Measurements from ENCODE around the gene ZNF576. TPM values are rescaled to one million over a fixed set of nuclear protein-coding genes. Genes with fewer than 3 reads are reported as not detected.
A peak's percentile ranks its signal among the peaks of the same experiment; 100 is the strongest.

Gene ZNF576
- total RNA-seq, 4 donors from 2014 or later = 4.2 to 16.8 (median 10.0) TPM

- peak; percentile 10 for DNase-seq
- peak overlapping the region in 2 of 4 donors; percentile 34 to 59 for H3K27ac ChIP-seq
- 0 to 16% methylated on average over 1 to 9 of the region's 30 CpGs for WGBS, 2 donors
Observed at GRCh38 chr19:43624933-43625332, 28.5 kb downstream of the ZNF576 start.

GRCh38 chr19:43625918-43626579 is 29.7 kb downstream of the ZNF576 start:
- H3K27ac ChIP-seq = peak overlapping the region in 2 of 4 donors; percentile 42 to 59
- H3K36me3 ChIP-seq = no peaks in the 10 kb centered on the region
- no peak for DNase-seq
- H3K4me1 ChIP-seq = peaks cover 0 to 21% (median 0%) of the 10 kb centered on the region in 3 donors
- TF ChIP-seq, protein P1, sequence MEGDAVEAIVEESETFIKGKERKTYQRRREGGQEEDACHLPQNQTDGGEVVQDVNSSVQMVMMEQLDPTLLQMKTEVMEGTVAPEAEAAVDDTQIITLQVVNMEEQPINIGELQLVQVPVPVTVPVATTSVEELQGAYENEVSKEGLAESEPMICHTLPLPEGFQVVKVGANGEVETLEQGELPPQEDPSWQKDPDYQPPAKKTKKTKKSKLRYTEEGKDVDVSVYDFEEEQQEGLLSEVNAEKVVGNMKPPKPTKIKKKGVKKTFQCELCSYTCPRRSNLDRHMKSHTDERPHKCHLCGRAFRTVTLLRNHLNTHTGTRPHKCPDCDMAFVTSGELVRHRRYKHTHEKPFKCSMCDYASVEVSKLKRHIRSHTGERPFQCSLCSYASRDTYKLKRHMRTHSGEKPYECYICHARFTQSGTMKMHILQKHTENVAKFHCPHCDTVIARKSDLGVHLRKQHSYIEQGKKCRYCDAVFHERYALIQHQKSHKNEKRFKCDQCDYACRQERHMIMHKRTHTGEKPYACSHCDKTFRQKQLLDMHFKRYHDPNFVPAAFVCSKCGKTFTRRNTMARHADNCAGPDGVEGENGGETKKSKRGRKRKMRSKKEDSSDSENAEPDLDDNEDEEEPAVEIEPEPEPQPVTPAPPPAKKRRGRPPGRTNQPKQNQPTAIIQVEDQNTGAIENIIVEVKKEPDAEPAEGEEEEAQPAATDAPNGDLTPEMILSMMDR (IDR thresholded peaks at IDR 0.05) = no peak
- no peak for TF ChIP-seq POLR2A (IDR thresholded peaks at IDR 0.05)
- H3K9me3 ChIP-seq = no peaks in the 10 kb centered on the region
- 78 to 80% methylated on average over 27 to 32 of the region's 32 CpGs for WGBS, 2 donors
- no peaks in the 10 kb centered on the region for H3K27me3 ChIP-seq
- H3K4me3 ChIP-seq = no peak overlapping the region
- intact Hi-C loops (cut with DNase I) = no loop called here

More at GRCh38 chr19:43624933-43625332, 28.5 kb downstream of the ZNF576 start:
- Histone ChIP-seq H3K27me3 (no peaks in the 10 kb centered on the region), H3K4me3 (no peak overlapping the region), H3K9me3 (no peaks in the 10 kb centered on the region), H3K4me1 (peaks cover 3 to 32% (median 7%) of the 10 kb centered on the region in 3 donors), H3K36me3 (no peaks in the 10 kb centered on the region)
- intact Hi-C loops (cut with DNase I) = no loop called here
- TF ChIP-seq, protein P1 (IDR thresholded peaks at IDR 0.05) = peak in 3 of 6 experiments; percentile 29 to 38 (median 31)
- no peak for TF ChIP-seq POLR2A (IDR thresholded peaks at IDR 0.05)

DNA sequence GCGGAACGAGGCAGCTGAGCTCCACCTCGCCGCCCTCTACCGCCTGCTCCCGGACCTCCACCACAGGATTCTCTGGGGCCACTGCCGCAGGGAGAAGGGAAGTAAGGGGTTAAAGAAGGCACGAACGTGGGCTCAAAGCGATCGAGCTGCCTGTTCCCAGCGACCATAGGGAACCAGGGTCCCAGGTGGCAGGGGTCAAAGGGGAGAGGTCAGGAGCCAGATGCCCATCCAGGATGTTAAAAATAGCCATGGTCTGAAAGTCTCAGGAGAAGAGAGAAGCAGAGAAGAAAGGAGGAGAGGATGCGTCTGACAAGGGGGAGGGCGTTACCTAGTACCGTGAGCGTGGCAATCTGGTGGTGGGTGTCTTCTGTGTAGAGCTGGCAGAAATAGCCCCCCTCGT is 30.4 kb downstream of the ZNF576 start:
- Histone ChIP-seq H3K27ac (no peak overlapping the region), H3K9me3 (no peaks in the 10 kb centered on the region), H3K36me3 (no peaks in the 10 kb centered on the region), H3K4me1 (peaks cover 0 to 21% (median 0%) of the 10 kb centered on the region in 3 donors), H3K4me3 (no peak overlapping the region), H3K27me3 (no peaks in the 10 kb centered on the region)
- intact Hi-C loops (cut with DNase I) = no loop called here
- DNase-seq = no peak
- WGBS, 2 donors = 42 to 64% methylated on average over 9 to 11 of the region's 17 CpGs
- TF ChIP-seq, protein P1 (IDR thresholded peaks at IDR 0.05) = no peak
- no peak for TF ChIP-seq POLR2A (IDR thresholded peaks at IDR 0.05)

GRCh38 chr19:43628646-43629326 is 32.4 kb downstream of the ZNF576 start:
- Histone ChIP-seq H3K9me3 (no peaks in the 10 kb centered on the region), H3K4me3 (no peak overlapping the region), H3K36me3 (no peaks in the 10 kb centered on the region), H3K4me1 (peaks cover 0 to 22% (median 0%) of the 10 kb centered on the region in 3 donors), H3K27me3 (no peaks in the 10 kb centered on the region), H3K27ac (no peak overlapping the region)
- no peak for DNase-seq
- intact Hi-C loops (cut with DNase I) = no loop called here
- 73 to 89% methylated on average over 3 of the region's 3 CpGs for WGBS, 2 donors
- TF ChIP-seq POLR2A (IDR thresholded peaks at IDR 0.05) = no peak
- TF ChIP-seq, protein P1 (IDR thresholded peaks at IDR 0.05) = no peak

DNA sequence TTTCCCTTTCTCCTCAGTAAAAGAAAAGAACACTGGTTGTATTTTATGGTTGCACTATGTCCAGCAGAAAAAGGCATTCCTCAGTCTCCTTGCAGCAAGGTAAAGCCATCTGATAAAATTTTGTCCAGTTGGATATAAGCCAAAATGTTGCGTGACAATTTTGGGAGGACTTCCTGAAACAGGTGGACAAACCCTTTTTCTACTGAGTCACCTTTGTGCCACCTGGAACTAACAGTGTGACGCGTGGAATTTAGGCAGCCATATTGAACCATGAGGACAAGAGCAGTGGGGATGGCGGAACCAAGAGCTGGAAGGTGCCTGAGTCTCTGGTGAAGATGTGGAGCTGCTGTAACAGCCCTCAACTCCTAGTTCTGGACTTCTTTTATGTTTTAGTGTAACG is 35.1 kb downstream of the ZNF576 start:
- no peak overlapping the region for H3K27ac ChIP-seq
- no peak overlapping the region for H3K4me3 ChIP-seq
- no peak for DNase-seq
- no peaks in the 10 kb centered on the region for H3K9me3 ChIP-seq
- no peaks in the 10 kb centered on the region for H3K36me3 ChIP-seq
- intact Hi-C loops (cut with DNase I) = no loop called here
- H3K4me1 ChIP-seq = peaks cover 3 to 27% (median 11%) of the 10 kb centered on the region in 3 donors
- TF ChIP-seq, protein P1 (IDR thresholded peaks at IDR 0.05) = no peak
- no peak for TF ChIP-seq POLR2A (IDR thresholded peaks at IDR 0.05)
- H3K27me3 ChIP-seq = peaks cover 0 to 4% (median 0%) of the 10 kb centered on the region in 4 donors
- 92 to 94% methylated on average over 5 of the region's 5 CpGs for WGBS, 2 donors

Measured in esophagus squamous epithelium (tissue), 5 donors.